ENCODE measurements around the gene SLC17A5. TPM values are rescaled to one million over a fixed set of nuclear protein-coding genes. Genes with fewer than 3 reads are reported as not detected.

The SLC17A5 gene
- total RNA-seq, 1 donor from 2014 or later, result 13.7 TPM

- no peaks in the 10 kb centered on the region for H3K9me3 ChIP-seq (ENCODE audit: low read depth)
- Mint-ChIP-seq H3K27me3 (ENCODE audit: insufficient read depth, low read depth) (peaks cover 2% of the 10 kb centered on the region), H3K36me3 (no peaks in the 10 kb centered on the region), H3K4me1 (peaks cover 11% of the 10 kb centered on the region), H3K27ac (no peak overlapping the region), H3K4me3 (no peak overlapping the region), H3K9me3 (no peaks in the 10 kb centered on the region)
- H3K4me2 ChIP-seq, result no peak overlapping the region
- H3K27me3 ChIP-seq, result no peaks in the 10 kb centered on the region
- TF ChIP-seq, protein P1, sequence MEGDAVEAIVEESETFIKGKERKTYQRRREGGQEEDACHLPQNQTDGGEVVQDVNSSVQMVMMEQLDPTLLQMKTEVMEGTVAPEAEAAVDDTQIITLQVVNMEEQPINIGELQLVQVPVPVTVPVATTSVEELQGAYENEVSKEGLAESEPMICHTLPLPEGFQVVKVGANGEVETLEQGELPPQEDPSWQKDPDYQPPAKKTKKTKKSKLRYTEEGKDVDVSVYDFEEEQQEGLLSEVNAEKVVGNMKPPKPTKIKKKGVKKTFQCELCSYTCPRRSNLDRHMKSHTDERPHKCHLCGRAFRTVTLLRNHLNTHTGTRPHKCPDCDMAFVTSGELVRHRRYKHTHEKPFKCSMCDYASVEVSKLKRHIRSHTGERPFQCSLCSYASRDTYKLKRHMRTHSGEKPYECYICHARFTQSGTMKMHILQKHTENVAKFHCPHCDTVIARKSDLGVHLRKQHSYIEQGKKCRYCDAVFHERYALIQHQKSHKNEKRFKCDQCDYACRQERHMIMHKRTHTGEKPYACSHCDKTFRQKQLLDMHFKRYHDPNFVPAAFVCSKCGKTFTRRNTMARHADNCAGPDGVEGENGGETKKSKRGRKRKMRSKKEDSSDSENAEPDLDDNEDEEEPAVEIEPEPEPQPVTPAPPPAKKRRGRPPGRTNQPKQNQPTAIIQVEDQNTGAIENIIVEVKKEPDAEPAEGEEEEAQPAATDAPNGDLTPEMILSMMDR (IDR thresholded peaks at IDR 0.05), result no peak
- no peak for TF ChIP-seq EZH2phosphoT487 (IDR thresholded peaks at IDR 0.05)
- no peak for TF ChIP-seq EZH2 (IDR thresholded peaks at IDR 0.05)
- no peak for DNase-seq (ENCODE audit: low spot score)
- no peak overlapping the region for H3K4me3 ChIP-seq
- no peaks in the 10 kb centered on the region for H3K79me2 ChIP-seq (ENCODE audit: low read depth)
- H3K36me3 ChIP-seq, result no peaks in the 10 kb centered on the region
- no peak overlapping the region for H3K27ac ChIP-seq
- H3K9ac ChIP-seq, result no peak overlapping the region
- peaks cover 10% of the 10 kb centered on the region for H3K4me1 ChIP-seq
- H2AFZ ChIP-seq (replicated peaks), result no peak overlapping the region
- no peaks in the 10 kb centered on the region for H4K20me1 ChIP-seq (ENCODE audit: low read depth)
- H3F3A ChIP-seq (ENCODE audit: low read depth), result peaks cover 17% of the 10 kb centered on the region
Observed at GRCh38 chr6:73656531-73657145, 2.8 kb upstream of the SLC17A5 start.

DNA sequence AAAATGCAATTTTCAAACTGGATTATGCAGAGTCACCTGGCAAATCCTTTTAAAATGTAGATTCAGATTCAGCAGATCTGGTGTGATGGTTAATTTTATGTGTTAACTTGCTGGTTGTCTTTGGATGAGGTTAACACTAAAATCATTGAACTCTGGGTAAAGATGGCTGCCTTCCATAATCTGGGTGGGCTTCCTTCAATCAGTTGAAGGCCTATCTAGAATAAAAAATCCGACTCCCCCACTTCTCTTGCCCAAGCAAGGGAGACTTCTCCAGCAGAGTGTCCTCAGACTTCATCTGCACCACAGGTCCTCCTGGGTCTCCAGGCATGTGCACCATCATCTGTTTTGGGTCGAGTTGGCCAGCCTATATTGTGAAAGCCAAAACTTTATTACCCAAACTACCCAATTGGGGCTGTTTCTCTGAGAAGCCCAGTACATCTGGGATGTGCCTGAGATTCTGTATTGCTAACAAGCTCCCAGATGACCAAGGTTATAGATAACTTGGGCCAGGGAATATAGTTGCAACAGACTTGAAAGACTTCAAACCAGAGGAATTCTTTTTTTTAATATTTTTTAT is 1.6 kb upstream of the SLC17A5 start:
- no peak for DNase-seq (ENCODE audit: low spot score)
- Histone ChIP-seq H3K79me2 (ENCODE audit: low read depth) (no peaks in the 10 kb centered on the region), H3K4me3 (no peak overlapping the region), H3K27ac (no peak overlapping the region), H2AFZ (replicated peaks) (no peak overlapping the region), H3K4me2 (no peak overlapping the region), H3K27me3 (no peaks in the 10 kb centered on the region), H3F3A (ENCODE audit: low read depth) (peaks cover 17% of the 10 kb centered on the region), H3K9ac (no peak overlapping the region), H3K9me3 (ENCODE audit: low read depth) (no peaks in the 10 kb centered on the region), H3K4me1 (peaks cover 10% of the 10 kb centered on the region), H3K36me3 (no peaks in the 10 kb centered on the region), H4K20me1 (ENCODE audit: low read depth) (no peaks in the 10 kb centered on the region)
- TF ChIP-seq EZH2phosphoT487 (IDR thresholded peaks at IDR 0.05) (no peak), EZH2 (IDR thresholded peaks at IDR 0.05) (no peak)
- TF ChIP-seq, protein P1 (IDR thresholded peaks at IDR 0.05), result no peak
- peak overlapping the region; percentile 71 for H3K4me3 Mint-ChIP-seq
- H3K4me1 Mint-ChIP-seq, result peaks cover 11% of the 10 kb centered on the region
- H3K27ac Mint-ChIP-seq, result no peak overlapping the region
- H3K9me3 Mint-ChIP-seq, result no peaks in the 10 kb centered on the region
- H3K36me3 Mint-ChIP-seq, result no peaks in the 10 kb centered on the region
- H3K27me3 Mint-ChIP-seq (ENCODE audit: insufficient read depth, low read depth), result peaks cover 2% of the 10 kb centered on the region

GRCh38 chr6:73652637-73653570 is 888 bp downstream of the SLC17A5 start:
- H3K27ac ChIP-seq, result no peak overlapping the region
- Mint-ChIP-seq H3K4me1 (peaks cover 11% of the 10 kb centered on the region), H3K27ac (peak overlapping the region; percentile 46), H3K4me3 (peak overlapping the region; percentile 94), H3K9me3 (no peaks in the 10 kb centered on the region), H3K27me3 (ENCODE audit: insufficient read depth, low read depth) (peaks cover 2% of the 10 kb centered on the region), H3K36me3 (peaks cover 2% of the 10 kb centered on the region)
- H3K4me1 ChIP-seq, result peaks cover 10% of the 10 kb centered on the region
- peak overlapping the region; percentile 77 for H3K4me3 ChIP-seq
- H4K20me1 ChIP-seq (ENCODE audit: low read depth), result no peaks in the 10 kb centered on the region
- peaks cover 17% of the 10 kb centered on the region for H3F3A ChIP-seq (ENCODE audit: low read depth)
- H3K9me3 ChIP-seq (ENCODE audit: low read depth), result no peaks in the 10 kb centered on the region
- no peaks in the 10 kb centered on the region for H3K79me2 ChIP-seq (ENCODE audit: low read depth)
- H3K36me3 ChIP-seq, result no peaks in the 10 kb centered on the region
- no peaks in the 10 kb centered on the region for H3K27me3 ChIP-seq
- peak overlapping the region; percentile 97 for H2AFZ ChIP-seq (replicated peaks)
- TF ChIP-seq, protein P1 (IDR thresholded peaks at IDR 0.05), result peak; percentile 36
- TF ChIP-seq EZH2phosphoT487 (IDR thresholded peaks at IDR 0.05), result no peak
- H3K9ac ChIP-seq, result no peak overlapping the region
- DNase-seq (ENCODE audit: low spot score), result peak; percentile 79
- H3K4me2 ChIP-seq, result peak overlapping the region; percentile 98
